ENCODE measurements around the gene OCIAD2.
A peak's percentile ranks its signal among the peaks of the same experiment; 100 is the strongest.
"Not testable (repeated sequence)": the region's sequence is repeated elsewhere in the genome, so short reads cannot be mapped to it uniquely, and the experiment has no call there.

Gene OCIAD2

DNA sequence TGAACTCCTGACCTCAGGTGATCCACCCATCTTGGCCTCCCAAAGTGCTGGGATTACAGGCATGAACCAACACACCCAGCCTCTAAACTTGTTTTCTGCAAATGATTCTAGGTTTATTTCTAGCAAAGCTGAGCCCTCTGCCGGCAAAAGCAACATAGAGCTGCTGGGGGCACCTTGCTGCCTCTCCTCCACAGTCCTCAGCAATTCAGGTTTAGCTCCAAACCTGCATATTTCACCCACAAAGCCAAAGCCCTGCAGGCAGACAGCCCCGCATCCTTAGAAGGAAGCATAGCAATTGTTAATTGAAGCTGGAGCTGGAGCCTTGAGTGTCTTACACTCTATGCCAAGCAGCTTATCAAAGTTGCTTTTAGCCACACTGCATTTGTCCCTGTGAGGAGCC is 24.9 kb upstream of the OCIAD2 start:
- no peak for DNase-seq (ENCODE audit: low read depth, low spot score)
- CTCF ChIA-PET: interaction anchor here (2.1 kb wide), 1 partner anchor 30 kb away, joined by 5 read pairs; no protein-coding TSS in a partner anchor
- no peak overlapping the region for H3K4me3 ChIP-seq (ENCODE audit: low read depth, low read length)
- POLR2A ChIA-PET: no interaction called here
- TF ChIP-seq, protein P1, sequence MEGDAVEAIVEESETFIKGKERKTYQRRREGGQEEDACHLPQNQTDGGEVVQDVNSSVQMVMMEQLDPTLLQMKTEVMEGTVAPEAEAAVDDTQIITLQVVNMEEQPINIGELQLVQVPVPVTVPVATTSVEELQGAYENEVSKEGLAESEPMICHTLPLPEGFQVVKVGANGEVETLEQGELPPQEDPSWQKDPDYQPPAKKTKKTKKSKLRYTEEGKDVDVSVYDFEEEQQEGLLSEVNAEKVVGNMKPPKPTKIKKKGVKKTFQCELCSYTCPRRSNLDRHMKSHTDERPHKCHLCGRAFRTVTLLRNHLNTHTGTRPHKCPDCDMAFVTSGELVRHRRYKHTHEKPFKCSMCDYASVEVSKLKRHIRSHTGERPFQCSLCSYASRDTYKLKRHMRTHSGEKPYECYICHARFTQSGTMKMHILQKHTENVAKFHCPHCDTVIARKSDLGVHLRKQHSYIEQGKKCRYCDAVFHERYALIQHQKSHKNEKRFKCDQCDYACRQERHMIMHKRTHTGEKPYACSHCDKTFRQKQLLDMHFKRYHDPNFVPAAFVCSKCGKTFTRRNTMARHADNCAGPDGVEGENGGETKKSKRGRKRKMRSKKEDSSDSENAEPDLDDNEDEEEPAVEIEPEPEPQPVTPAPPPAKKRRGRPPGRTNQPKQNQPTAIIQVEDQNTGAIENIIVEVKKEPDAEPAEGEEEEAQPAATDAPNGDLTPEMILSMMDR (IDR thresholded peaks at IDR 0.05; ENCODE audit: insufficient read depth, low read length, missing control alignments): no peak

DNA sequence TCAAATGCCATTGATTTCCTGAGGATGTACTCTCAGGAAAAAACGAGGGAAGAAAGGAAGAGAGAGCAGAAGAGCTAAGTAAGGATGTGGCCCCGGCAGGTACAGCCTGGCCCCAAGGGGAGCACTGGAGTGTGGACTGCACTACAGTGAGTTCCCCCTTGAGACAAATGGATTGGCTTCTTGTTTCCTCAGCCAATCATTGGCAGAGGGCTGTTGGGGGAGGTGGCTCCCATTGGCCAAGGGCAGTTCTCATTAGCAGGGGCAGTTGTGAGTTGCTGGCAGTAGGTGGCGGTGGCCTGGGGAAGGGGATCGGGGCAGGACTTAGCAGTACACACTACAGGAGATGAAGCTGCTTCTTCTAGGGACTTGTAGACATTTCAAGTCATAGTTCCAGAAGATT is 24.1 kb upstream of the OCIAD2 start:
- no peak overlapping the region for H3K4me3 ChIP-seq (ENCODE audit: low read depth, low read length)
- ChIA-PET POLR2A (no interaction called here), CTCF (no interaction called here)
- TF ChIP-seq, protein P1 (IDR thresholded peaks at IDR 0.05; ENCODE audit: insufficient read depth, low read length, missing control alignments): no peak
- no peak for DNase-seq (ENCODE audit: low read depth, low spot score)

DNA sequence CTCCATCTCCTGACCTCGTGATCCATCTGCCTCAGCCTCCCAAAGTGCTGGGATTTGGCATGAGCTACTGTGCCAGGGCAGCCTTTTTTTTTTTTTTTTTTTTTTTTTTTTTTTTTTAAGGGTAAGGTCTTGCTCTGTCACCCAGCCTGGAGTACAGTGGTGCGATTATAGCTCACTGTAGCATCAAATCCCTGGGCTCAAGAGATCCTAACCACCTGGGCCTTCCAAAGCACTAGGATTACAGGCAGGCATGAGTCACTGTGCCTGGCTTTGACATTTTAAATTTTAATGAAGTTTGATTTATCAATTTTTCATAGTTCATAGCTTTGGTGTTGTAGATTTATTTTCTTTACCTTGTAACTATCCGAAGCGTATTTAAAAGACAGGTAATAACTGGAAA is 17.8 kb upstream of the OCIAD2 start:
- no peak overlapping the region for H3K4me3 ChIP-seq (ENCODE audit: low read depth, low read length)
- POLR2A ChIA-PET: no interaction called here
- no peak for DNase-seq (ENCODE audit: low read depth, low spot score)
- CTCF ChIA-PET: interaction anchor here (1.0 to 1.4 kb wide), 2 partner anchors 18 to 38 kb away, joined by 3 to 4 read pairs; partner anchors contain the start of gene OCIAD2
- TF ChIP-seq, protein P1 (IDR thresholded peaks at IDR 0.05; ENCODE audit: insufficient read depth, low read length, missing control alignments): no peak

DNA sequence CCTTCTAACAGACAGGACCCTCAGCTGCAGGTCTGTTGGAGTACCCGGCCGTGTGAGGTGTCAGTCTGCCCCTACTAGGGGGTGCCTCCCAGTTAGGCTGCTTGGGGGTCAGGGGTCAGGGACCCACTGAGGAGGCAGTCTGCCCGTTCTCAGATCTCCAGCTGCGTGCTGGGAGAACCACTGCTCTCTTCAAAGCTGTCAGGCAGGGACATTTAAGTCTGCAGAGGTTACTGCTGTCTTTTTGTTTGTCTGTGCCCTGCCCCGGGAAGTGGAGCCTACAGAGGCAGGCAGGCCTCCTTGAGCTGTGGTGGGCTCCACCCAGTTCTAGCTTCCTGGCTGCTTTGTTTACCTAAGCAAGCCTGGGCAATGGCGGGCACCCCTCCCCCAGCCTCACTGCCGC is 16.5 kb upstream of the OCIAD2 start:
- H3K4me3 ChIP-seq (ENCODE audit: low read depth, low read length); POLR2A ChIA-PET; DNase-seq (ENCODE audit: low read depth, low spot score); CTCF ChIA-PET: not testable (repeated sequence)

DNA sequence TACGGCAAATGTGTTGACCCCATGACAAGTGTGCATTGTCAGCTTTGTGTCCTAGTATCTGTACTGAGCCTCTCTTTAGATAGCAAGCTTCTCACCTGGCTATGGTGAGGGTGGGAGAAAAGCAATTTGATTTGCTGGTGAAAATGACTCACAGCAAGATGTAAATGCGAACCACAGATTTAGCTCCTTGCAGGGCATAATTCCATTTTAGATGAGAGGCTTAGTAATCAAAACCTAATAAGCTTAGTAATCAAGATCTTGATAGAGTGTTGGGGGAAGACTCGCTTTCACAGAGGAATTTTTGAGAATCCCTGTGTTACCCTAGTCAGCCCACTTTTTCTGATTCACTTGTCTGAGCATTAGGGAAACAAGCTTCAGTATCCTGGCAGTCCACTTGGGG is 7.7 kb upstream of the OCIAD2 start:
- ChIA-PET POLR2A (interaction anchor here (1.1 kb wide), 1 partner anchor 9 kb away, joined by 3 read pairs; no protein-coding TSS in a partner anchor), CTCF (interaction anchor here (2.7 kb wide), 1 partner anchor 48 kb away, joined by 10 read pairs; no protein-coding TSS in a partner anchor)
- DNase-seq (ENCODE audit: low read depth, low spot score): no peak
- no peak overlapping the region for H3K4me3 ChIP-seq (ENCODE audit: low read depth, low read length)
- TF ChIP-seq, protein P1 (IDR thresholded peaks at IDR 0.05; ENCODE audit: insufficient read depth, low read length, missing control alignments): no peak

DNA sequence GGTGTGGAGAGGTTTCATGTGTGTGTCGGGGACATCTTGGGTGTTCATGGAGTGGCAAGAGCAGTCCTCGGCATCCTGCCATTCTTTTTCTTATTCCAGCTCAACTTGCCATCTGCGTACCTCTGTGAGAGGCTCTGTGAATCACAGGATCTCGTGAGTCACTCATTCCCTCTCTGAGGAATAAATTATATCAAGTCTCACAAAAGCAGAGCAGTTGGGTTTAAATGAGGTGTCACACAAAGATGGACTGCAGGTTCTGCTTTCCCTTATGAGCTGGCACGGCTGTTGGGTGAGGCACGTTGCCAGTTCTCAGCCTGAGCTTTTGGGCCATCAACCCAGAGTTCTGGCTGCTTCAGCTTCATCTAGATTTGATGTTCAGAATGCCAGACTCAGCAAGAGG is 6.8 kb upstream of the OCIAD2 start:
- TF ChIP-seq, protein P1 (IDR thresholded peaks at IDR 0.05; ENCODE audit: insufficient read depth, low read length, missing control alignments): no peak
- CTCF ChIA-PET: interaction anchor here (0.8 to 2.7 kb wide), 4 partner anchors 19 to 52 kb away, joined by 3 to 10 read pairs (median 4); no protein-coding TSS in a partner anchor
- POLR2A ChIA-PET: interaction anchor here (1.1 kb wide), 1 partner anchor 8 kb away, joined by 3 read pairs; no protein-coding TSS in a partner anchor
- no peak overlapping the region for H3K4me3 ChIP-seq (ENCODE audit: low read depth, low read length)
- peak; percentile 65 for DNase-seq (ENCODE audit: low read depth, low spot score)

DNA sequence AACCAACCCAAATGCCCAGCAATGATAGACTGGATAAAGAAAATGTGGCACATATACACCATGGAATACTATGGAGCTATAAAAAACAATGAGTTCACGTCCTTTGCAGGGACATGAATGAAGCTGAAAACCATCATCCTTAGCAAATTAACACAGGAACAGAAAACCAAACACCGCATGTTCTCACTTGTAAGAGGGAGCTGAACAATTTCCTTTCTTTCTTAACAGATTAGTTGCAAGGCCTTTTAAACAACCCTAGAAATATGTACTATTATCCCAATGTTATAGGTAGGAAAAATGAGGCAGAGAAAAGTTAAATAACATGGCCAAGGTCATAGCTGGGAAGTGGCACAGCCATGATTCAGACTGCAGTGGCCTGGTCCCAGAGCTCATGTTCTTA is 5.8 kb upstream of the OCIAD2 start:
- TF ChIP-seq, protein P1 (IDR thresholded peaks at IDR 0.05; ENCODE audit: insufficient read depth, low read length, missing control alignments): no peak

More for the DNA sequence above, 5.8 kb upstream of the OCIAD2 start:
- ChIA-PET CTCF (interaction anchor here (0.6 to 2.7 kb wide), 5 partner anchors 20 to 334 kb away, joined by 3 to 10 read pairs (median 5); no protein-coding TSS in a partner anchor), POLR2A (no interaction called here)
- H3K4me3 ChIP-seq (ENCODE audit: low read depth, low read length): no peak overlapping the region
- DNase-seq (ENCODE audit: low read depth, low spot score): no peak

Data from AG04449 (cell line).